ENCODE results near the gene NBPF3.

GRCh38 chr1:21406659-21407058 lies 33.3 kb upstream of the NBPF3 start:
- no peak for TF ChIP-seq POLR2A (IDR thresholded peaks at IDR 0.05; ENCODE audit: low read depth, low read length)
- TF ChIP-seq EZH2 (IDR thresholded peaks at IDR 0.05; ENCODE audit: borderline replicate concordance, low read depth, low read length, severe bottlenecking) = no peak
- TF ChIP-seq, protein P1, sequence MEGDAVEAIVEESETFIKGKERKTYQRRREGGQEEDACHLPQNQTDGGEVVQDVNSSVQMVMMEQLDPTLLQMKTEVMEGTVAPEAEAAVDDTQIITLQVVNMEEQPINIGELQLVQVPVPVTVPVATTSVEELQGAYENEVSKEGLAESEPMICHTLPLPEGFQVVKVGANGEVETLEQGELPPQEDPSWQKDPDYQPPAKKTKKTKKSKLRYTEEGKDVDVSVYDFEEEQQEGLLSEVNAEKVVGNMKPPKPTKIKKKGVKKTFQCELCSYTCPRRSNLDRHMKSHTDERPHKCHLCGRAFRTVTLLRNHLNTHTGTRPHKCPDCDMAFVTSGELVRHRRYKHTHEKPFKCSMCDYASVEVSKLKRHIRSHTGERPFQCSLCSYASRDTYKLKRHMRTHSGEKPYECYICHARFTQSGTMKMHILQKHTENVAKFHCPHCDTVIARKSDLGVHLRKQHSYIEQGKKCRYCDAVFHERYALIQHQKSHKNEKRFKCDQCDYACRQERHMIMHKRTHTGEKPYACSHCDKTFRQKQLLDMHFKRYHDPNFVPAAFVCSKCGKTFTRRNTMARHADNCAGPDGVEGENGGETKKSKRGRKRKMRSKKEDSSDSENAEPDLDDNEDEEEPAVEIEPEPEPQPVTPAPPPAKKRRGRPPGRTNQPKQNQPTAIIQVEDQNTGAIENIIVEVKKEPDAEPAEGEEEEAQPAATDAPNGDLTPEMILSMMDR (IDR thresholded peaks at IDR 0.05; ENCODE audit: extremely low read depth in 1 of 2, insufficient read depth in 1 of 2, low read depth in 1 of 2, low read length in 2 of 2) = no peak
- no peak for TF ChIP-seq FOS (IDR thresholded peaks at IDR 0.05; ENCODE audit: borderline replicate concordance, insufficient read depth, low read length)
- TF ChIP-seq POLR2AphosphoS5 (IDR thresholded peaks at IDR 0.05; ENCODE audit: insufficient read depth, low read depth, low read length) = no peak
- no peak for TF ChIP-seq GATA2 (IDR thresholded peaks at IDR 0.05; ENCODE audit: insufficient read depth, insufficient read length, low read depth, low read length)
